HG03565 (cell line): ENCODE measurements around the gene RBFOX1.

Experiments
- ATAC-seq: cut with Tn5 transposase; IDR thresholded peaks from one replicate; pipeline ENCODE4 v1.9.1; 2021; ENCODE audit warnings: mild to moderate bottlenecking, moderate library complexity; ENCODE audit not compliant: unreplicated experiment

Gene RBFOX1

DNA sequence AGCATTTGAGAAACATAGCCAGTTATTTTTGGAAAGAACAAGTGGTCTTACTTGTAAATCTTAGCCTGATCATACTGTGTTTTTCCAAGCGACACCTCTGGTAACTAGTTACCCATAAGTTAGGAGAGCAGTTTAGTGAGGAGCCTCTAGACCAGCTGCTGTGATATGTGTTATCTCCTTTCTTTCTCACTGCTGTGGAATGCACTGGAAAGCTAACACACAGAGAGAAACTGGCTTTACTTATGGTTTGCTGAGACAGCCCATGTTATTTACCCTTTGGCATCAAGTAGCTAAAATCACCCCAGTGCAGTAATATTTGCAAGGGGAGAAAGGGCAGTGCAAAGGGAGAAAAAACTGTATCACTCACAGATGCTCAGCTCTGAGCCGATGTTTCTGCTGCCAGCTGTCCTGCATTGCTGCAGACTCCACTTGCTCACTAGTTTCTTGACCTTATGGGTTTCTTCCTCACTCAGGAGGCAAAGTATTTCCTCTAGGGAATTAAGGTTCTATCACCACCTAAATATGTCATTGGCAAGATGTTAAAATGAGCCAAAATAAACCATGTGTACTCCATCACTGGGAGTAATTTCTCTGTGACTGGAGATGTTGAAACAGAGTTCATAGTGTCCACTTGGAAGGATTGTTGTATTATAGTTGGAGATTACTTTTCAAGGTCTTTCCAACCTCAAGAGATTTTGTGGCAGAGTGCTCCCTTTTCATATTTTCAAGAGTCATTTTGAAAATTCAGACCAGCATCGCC, 2.3 kb downstream of the RBFOX1 start:
- no peak for ATAC-seq

DNA sequence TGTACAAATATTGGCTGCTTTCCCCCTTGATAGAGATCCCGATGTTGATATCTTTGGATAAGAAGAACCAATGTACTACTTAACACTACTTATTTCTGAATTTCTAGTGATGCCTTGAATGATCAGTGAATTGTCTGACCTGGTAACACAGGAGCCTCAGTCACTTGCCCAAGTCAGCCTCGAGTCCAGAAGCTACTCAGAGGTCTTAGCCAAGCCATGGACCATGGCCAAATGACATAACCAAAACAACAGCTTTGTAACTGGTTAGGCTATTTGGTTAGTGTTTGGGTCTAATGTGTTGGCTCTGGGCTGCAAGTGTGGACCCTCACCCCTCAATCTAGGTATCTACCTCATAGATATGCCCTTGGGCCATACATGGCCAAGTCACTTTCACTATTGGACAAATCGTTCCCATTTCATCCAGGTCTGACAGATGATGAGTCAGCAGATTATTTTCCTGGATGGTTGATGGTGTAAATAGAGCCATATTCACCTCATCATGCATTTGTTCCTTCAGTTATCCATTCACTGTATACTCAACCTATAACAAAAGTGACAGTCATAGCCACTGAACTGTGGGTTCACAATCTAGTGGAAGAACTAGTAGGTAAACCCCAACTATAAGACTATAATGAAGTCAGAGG, 3.5 kb downstream of the RBFOX1 start:
- no peak for ATAC-seq

GRCh38 chr16:7336742-7337141, 4.1 kb downstream of the RBFOX1 start:
- ATAC-seq = no peak

DNA sequence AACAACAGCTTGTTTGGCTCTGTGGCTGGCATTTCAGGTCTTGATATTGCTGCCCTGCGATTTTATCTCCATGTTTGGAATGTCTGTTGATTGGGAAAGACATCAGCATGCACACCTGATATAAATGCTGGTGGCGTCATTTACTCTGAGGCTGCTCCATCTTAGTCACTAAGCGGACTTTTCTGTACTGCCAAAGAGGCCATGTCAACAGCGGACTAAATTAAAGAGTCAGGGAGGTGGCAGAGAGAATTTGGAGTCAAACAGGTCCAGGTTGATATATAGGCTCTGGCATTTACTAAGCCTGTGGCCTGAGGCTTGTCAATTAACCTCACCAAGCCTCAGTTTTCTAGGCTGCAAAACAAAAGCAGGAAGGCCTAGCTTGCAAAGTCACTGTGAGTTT, 6.2 kb downstream of the RBFOX1 start:
- no peak for ATAC-seq

DNA sequence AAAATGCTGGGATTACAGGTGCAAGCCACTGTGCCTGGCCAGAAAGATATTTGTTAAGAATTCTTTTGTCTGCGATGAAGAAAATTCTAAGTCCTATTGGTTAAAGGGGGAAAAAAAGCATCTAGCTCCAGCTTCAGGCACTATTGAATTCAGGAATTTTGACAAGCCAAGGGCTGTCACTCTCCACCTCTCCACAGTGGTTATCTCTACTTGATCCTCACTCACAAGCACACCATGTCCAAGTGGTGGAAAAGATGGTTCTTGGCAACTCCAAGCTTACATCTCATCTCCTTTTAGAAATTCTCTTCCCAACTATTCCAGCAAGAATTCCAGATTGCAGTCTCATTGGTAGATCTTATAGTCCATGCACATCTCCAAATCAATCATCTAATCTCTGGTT, 7.1 kb downstream of the RBFOX1 start:
- ATAC-seq = no peak

- no peak for ATAC-seq
Measured at GRCh38 chr16:7340938-7341337, 8.3 kb downstream of the RBFOX1 start.

- no peak for ATAC-seq
Measured at GRCh38 chr16:7342598-7342997, 10.0 kb downstream of the RBFOX1 start.

DNA sequence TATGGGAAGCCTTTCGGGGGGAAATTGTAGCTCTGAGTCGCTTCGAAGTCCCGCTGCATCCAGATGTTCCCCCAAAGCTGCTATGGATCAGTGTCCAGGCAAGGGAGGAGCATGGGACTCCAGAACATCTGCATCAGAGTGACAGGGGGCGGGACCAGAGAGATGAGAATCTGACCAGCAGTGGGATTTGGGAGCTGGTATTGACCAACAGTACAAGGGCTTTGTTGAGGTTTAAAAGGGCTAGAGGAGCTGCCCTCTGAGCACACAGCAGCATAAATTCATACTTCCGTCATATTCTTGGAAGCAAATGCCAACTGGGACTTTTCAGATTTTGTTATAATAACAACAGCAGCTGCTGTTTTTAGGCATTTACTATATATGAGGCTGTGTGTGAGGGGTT, 10.6 kb downstream of the RBFOX1 start:
- ATAC-seq = no peak

DNA sequence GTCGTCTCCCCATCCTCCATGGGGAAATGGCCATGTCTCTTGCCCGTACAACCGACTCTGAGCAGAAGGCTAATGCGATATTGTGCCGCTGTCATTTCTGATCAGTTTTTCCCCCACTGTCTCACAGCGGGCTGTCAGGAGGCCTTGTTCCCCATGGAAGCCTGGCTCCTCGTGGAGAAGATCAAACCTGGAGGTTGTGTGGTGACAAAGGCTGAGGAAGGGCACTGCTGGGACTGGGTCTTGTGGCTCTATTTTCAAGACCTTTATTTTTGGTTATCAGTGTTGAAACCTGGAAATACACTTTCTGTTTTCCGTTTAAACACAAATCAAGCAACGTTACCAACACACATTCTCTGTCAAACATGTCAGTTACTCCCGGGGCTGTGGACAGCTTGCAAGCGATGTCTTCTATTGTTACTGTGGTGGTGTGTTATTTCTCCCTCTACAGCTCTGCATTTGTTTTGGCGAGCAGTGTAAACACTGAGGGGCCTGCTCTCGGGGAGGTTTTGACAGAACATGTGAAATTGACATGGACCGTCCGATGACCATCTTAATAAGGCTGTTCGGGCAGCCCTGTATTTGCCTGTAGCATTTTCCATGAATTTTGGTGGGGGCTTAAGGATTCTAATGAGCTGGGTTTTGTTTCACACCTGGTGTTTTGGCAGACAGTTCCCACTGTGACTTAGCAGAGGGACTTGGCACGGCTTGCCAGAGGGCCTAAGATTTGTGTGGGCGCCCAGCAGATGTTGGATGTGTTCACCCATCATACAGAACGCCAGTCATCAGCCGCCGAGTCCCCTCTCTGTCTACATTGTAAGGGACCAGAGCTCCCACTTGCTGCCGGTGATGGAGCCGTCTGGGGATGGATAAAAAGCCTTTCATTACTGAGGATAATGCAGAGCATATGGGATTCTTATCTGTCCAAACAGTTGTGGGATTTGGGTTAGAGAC, 12.5 kb downstream of the RBFOX1 start:
- no peak for ATAC-seq

- no peak for ATAC-seq
Measured at GRCh38 chr16:7350806-7351205, 18.2 kb downstream of the RBFOX1 start.

- ATAC-seq = no peak
Measured at GRCh38 chr16:7351610-7352510, 19.2 kb downstream of the RBFOX1 start.

- ATAC-seq = no peak
Measured at GRCh38 chr16:7355758-7356157, 23.1 kb downstream of the RBFOX1 start.

- no peak for ATAC-seq
Measured at GRCh38 chr16:7361416-7362129, 28.9 kb downstream of the RBFOX1 start.

GRCh38 chr16:7362231-7362630, 29.6 kb downstream of the RBFOX1 start:
- no peak for ATAC-seq

- ATAC-seq = no peak
Measured at GRCh38 chr16:7363422-7364417, 31.1 kb downstream of the RBFOX1 start.

- ATAC-seq = no peak
Measured at GRCh38 chr16:7366041-7366440, 33.4 kb downstream of the RBFOX1 start.

GRCh38 chr16:7366993-7367880, 34.6 kb downstream of the RBFOX1 start:
- no peak for ATAC-seq

- no peak for ATAC-seq
Measured at GRCh38 chr16:7369204-7369603, 36.6 kb downstream of the RBFOX1 start.
